COR-L47 (cell line): ENCODE data around the gene GJD4.

ENCODE experiments used
- DNase-seq: peaks from one replicate; lab custom pipeline; 2025; lab: John Stamatoyannopoulos, UW

Gene GJD4

DNA sequence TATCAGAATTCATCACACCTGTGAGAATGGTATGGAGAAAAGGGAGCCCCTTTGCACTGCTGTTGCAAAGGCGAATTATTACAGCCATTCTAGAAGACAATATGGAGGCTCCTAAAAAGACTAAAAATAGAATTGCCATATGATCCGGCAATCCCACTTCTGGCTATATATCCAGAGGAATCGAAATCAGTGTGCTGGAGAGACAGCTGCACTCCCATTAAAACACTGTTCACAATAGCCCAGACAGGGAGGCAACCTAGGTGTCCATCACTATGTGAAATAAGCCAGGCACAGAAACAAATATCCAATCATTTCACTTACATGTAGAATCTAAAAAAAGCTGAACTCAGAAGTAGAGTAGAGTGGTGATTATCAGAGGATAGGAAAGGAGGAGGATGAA is 26.0 kb upstream of the GJD4 start:
- no peak for DNase-seq

DNA sequence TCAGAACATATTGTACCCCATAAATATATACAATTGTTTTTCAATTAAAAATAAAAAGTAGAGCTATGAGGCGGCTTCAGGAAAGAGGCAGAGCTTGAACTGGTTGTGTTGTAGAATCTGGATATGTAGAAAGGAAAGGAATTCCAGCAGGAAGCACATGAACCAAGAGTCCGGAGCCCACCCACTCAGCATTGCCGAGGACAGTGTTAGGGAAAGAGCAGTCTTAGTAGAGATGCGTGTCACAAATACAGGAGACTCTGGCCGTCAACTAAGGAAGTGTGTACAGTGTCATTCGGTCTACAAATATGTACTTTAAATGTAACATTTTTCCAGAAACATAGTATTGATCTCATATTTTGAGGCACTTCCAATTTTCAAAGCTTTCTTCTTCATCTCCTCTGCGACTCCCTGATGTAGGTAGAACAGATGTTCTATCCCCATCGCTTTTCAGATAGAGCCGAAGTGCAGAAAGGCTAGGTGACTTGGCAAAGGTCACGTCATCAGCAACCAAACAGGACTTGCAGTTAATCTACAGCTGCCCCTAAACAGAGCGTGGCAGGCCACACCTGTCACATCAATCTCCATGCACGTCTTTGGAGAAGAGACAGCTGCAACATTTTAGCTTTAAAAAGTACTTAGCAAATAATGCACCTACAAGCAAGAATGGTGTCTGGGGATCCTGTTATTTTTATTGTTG is 25.3 kb upstream of the GJD4 start:
- no peak for DNase-seq

- DNase-seq: no peak
Observed at GRCh38 chr10:35580423-35580770, 24.7 kb upstream of the GJD4 start.

- DNase-seq: no peak
Observed at GRCh38 chr10:35581655-35582054, 23.5 kb upstream of the GJD4 start.

GRCh38 chr10:35584946-35585345 is 20.2 kb upstream of the GJD4 start:
- no peak for DNase-seq

GRCh38 chr10:35585356-35585755 is 19.8 kb upstream of the GJD4 start:
- DNase-seq: no peak

- DNase-seq: no peak
Observed at GRCh38 chr10:35585903-35586535, 19.1 kb upstream of the GJD4 start.

GRCh38 chr10:35588836-35589235 is 16.3 kb upstream of the GJD4 start:
- no peak for DNase-seq

DNA sequence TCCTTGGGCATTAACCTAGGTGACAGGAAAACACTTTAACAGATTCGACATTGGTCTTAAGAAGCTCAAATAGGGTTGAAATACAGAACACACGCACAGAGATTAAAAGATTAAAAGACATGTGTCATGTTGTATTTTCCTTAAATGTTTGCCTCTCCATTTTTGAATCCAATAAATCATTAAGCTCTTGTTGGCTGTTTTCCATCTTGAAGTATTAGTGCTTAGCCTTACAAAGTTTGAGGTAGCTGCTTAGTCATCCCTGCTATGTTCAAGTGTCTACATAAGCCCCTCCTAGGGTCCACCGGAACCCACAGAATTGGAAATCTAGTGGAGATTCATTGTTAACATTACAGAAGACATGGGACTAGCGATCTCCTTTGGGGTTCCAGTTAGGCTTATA is 12.7 kb upstream of the GJD4 start:
- DNase-seq: no peak

GRCh38 chr10:35594115-35595079 is 10.7 kb upstream of the GJD4 start:
- no peak for DNase-seq

DNA sequence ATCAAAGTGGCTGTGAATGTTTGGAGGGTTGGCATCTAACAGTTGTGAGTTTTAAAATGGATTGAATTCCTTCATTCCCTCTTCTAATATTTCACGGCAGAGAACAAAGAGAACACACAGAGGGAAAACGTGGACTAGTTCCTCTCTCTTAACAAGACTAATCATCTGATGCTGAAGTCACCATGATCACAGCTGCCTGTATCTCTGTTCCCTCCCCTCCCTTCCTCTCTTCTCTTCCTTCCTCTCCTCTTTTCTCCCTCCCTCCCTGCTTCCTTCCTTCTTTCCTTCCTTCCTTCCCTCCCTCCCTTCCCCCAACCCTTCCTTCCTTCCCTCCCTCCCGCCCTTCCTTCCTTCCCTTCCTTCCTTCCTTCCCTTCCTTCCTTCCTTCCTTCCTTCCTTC is 10.0 kb upstream of the GJD4 start:
- DNase-seq: no peak

DNA sequence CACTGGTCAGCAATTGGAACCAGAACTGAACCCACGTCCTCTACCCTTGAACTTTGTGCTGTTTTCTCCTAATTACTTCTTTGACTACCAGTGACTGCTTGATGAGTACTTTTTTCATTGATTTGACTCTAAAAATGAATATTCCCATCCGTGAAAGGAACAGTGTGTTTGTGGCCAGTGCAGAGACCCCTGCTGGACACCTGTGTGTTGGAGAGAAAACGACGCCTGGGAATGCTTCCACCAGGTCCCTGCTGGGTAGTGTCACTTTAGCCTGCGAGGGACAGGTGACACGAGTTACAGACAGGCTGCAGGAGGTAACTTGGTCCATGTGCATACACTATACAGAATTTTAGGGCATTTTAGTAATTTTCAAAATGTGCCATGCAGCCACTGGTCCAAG is 6.8 kb upstream of the GJD4 start:
- no peak for DNase-seq

DNA sequence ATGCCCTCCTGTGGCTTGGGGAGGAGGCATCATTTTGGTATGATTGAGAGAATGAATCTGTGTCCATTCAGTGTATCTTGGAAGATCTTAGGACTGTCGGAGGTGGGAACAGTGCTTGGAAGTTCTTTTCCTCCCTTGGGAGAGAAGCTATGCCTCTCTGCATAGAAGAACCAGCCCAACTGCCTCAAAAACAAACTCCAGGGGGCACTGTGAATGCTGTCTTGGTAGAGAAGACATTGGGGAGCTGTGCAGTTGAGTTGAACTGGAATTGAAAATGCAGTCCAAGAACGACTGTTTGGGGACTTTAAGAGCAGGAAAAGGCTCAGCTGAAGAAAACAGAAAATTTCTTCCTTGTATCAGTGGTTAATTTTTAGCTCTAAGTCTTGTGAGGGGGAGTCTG is 4.9 kb upstream of the GJD4 start:
- DNase-seq: no peak

DNA sequence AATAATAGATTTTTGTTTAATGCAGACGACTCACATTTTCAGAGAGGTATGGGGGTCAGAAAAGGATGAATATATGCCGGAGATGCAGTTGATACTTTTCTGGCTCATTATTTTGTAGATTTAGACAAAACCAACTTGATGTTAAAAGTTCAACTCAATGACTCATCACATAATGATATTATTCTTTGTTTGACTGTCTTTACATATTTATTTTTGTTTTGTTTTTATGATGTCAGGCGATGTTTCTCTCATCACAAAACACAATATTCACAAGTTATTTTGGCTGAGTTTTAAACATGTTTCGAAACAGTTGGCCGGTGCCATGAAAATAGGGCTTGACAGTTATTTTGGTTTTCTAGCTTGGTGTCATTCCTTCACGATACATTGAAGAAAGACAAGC is 1.3 kb downstream of the GJD4 start:
- DNase-seq: no peak

- no peak for DNase-seq
Observed at GRCh38 chr10:35607475-35608327, 2.6 kb downstream of the GJD4 start.

- no peak for DNase-seq
Observed at GRCh38 chr10:35608328-35608672, 3.2 kb downstream of the GJD4 start.

- DNase-seq: no peak
Observed at GRCh38 chr10:35611750-35612149, 6.6 kb downstream of the GJD4 start.

- no peak for DNase-seq
Observed at GRCh38 chr10:35612385-35613106, 7.4 kb downstream of the GJD4 start.

GRCh38 chr10:35613107-35613440 is 7.9 kb downstream of the GJD4 start:
- no peak for DNase-seq

GRCh38 chr10:35613597-35614226 is 8.6 kb downstream of the GJD4 start:
- no peak for DNase-seq

DNA sequence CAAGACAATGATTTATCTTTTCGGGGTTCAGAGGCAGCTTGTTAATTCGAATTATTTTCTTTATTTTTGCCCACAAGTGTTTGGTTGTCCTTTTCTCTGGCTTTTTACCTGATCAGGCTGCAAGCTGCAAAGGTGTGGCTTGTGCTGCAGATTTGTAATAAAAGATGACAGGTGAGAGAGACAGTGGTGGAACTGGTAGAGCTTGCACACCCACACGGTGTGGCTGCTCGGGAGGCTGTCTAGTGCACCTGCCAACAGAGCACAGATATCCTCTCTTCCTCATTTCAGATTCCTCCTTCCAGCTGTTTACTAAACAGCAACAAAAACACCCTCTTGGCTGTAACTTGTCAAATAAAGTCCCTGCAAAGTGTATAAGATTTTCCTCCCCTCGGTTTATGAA is 9.2 kb downstream of the GJD4 start:
- DNase-seq: no peak
